IgD-negative memory B cell (primary cell): ENCODE measurements around the gene SLC10A3. TPM values are rescaled to one million over a fixed set of nuclear protein-coding genes. Genes with fewer than 3 reads are reported as not detected.

ENCODE experiments used
- H3K27ac Mint-ChIP-seq, 3 donors: one replicate each; pipeline ENCODE4 v1.8.0; 2020 to 2022; ENCODE audit warnings: mild to moderate bottlenecking in 3 of 3, mixed read lengths in 3 of 3, moderate library complexity in 1 of 3
- H3K27me3 Mint-ChIP-seq: one replicate; pipeline ENCODE4 v1.8.0; 2021; ENCODE audit warnings: mixed read lengths
- H3K36me3 Mint-ChIP-seq: one replicate; pipeline ENCODE4 v1.8.0; 2020; ENCODE audit warnings: mild to moderate bottlenecking, mixed read lengths
- H3K4me1 Mint-ChIP-seq, 3 donors: one replicate each; pipeline ENCODE4 v1.8.0; 2020 to 2022; ENCODE audit warnings: mixed read lengths in 3 of 3, mild to moderate bottlenecking in 1 of 3
- H3K4me3 Mint-ChIP-seq, 4 donors: one replicate each; pipeline ENCODE4 v1.8.0; 2020 to 2022; ENCODE audit warnings: mild to moderate bottlenecking in 4 of 4, mixed read lengths in 4 of 4, moderate library complexity in 3 of 4
- H3K9me3 Mint-ChIP-seq, 3 donors: one replicate each; pipeline ENCODE4 v1.8.0; 2020 to 2021; ENCODE audit warnings: mixed read lengths in 3 of 3, mild to moderate bottlenecking in 1 of 3
- polyA plus RNA-seq: library from polyadenylated mRNA; unstranded; fragments of 300-500 nt; fragmentation: Illumina TruSeq; gene quantifications from one replicate; pipeline ENCODE4 v1.2.3, GENCODE V29; 2021

The SLC10A3 gene
- polyA plus RNA-seq, 1 donor from 2014 or later = 54.9 TPM

DNA sequence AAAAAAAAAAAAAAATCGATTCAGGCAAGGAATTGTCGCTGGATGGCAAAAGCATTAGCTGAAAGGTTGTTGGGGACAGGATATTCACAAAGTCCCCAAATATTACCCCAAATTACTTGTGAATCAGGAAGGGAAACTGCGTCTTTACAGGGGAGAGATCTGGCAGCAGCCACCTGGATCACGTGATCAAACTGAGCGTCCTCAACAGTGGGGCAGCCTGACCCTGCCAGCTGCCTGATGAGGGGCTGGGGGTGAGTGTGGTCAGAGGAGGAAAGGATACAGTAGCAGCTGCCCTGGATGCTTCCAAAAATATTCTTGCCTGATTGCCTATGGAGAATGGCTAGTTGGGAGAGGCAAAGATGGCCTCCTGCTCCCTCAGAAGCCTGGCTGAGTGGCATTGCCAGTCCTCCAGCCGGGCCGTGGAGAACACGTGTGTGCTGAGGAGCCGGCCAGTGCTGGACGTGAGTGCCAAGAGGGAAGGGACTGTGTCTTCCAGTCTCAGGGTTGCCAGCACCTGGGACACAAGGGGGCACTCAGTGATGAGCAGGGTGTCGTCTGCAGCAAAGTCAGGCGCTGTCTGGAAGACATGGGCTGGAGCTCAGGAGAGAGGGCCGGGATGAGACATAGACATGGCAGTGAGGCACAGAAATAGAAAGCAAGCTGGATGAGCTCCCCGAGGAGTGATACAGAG, 8.4 kb downstream of the SLC10A3 start:
- H3K4me3 Mint-ChIP-seq = peak overlapping the region in 2 of 4 donors; percentile 34 to 36
- H3K4me1 Mint-ChIP-seq = peaks cover 7 to 15% (median 9%) of the 10 kb centered on the region in 3 donors
- H3K27ac Mint-ChIP-seq = peak overlapping the region; percentile 56 to 93 (median 81)
- no peaks in the 10 kb centered on the region for H3K27me3 Mint-ChIP-seq
- H3K36me3 Mint-ChIP-seq = no peaks in the 10 kb centered on the region
- H3K9me3 Mint-ChIP-seq = no peaks in the 10 kb centered on the region

DNA sequence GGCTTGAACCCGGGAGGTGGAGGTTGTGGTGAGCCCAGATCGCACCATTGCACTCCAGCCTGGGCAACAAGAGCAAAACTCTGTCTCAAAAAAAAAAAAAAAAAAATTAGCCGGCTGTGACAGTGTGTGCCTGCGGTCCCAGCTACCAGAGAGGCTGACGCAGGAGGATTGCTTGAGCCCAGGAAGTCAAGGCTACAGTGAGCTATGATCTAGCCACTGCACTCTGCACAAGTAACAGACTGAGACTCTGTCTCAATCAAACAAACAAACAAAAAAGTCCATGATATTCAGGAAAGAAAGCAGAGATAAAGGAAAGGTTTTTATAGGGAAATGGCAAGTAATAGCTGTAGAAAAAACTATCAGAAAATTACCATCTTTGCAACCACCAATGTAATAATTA, 9.2 kb downstream of the SLC10A3 start:
- Mint-ChIP-seq H3K27ac (peak overlapping the region in 2 of 3 donors; percentile 27 to 53), H3K9me3 (no peaks in the 10 kb centered on the region), H3K36me3 (no peaks in the 10 kb centered on the region), H3K27me3 (no peaks in the 10 kb centered on the region), H3K4me3 (peak overlapping the region in 2 of 4 donors; percentile 36 to 62), H3K4me1 (peaks cover 7 to 14% (median 9%) of the 10 kb centered on the region in 3 donors)

DNA sequence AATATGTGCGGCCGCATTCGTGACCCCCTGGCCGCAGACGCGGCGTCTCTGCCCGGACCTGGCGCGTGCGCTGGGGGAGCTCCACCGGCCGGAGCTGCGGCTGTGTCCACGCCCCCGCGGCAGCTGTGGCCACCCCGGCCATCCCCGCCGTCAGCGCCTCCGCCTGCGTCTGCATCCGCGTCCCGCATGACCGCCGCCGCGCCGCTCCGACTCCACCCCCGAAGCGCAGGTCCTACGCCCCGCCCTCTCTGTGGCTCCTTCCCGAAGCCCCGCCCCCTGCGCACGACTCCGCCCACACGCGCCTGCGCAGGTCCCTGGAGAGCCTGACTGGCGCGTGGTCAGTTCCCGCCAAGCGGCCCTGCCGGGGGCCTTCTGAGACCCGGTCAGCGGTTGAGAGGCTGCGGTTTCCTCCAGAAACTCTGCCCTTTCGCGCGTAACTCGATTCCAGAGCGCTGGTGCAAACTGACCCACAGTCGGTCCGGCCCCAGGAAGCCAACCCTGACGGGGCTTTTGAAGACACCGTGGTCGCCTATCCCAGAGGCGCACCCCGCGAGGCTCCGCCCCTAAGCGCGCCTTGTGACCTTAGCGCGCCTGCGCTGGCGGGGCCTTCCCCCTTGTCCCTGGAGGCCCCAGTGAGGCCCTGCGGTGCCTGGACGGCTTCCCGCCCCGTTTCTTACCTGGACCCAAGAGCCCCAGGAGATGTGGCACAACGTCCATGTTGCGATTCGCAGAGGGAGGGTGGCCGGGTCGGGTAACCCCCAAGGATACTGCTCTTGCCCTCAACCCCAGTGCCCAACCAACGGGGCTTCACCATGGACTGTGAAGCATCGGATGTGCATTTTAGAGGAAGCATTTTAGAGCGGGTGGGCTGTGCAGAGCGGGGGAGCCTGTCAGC, 11.5 kb downstream of the SLC10A3 start, which contains the start of gene LAGE3:
Gene LAGE3 (minus strand): TSS at position 554 of the 895 bp plus-strand sequence. CDS start 366 bp downstream, at position 188.
- Mint-ChIP-seq H3K36me3 (no peaks in the 10 kb centered on the region), H3K27me3 (no peaks in the 10 kb centered on the region), H3K4me1 (peaks cover 7 to 14% (median 9%) of the 10 kb centered on the region in 3 donors), H3K9me3 (no peaks in the 10 kb centered on the region), H3K4me3 (peak within 1 kb of the TSS; percentile 80 to 97 (median 91)), H3K27ac (peak within 1 kb of the TSS; percentile 91 to 99 (median 96))

DNA sequence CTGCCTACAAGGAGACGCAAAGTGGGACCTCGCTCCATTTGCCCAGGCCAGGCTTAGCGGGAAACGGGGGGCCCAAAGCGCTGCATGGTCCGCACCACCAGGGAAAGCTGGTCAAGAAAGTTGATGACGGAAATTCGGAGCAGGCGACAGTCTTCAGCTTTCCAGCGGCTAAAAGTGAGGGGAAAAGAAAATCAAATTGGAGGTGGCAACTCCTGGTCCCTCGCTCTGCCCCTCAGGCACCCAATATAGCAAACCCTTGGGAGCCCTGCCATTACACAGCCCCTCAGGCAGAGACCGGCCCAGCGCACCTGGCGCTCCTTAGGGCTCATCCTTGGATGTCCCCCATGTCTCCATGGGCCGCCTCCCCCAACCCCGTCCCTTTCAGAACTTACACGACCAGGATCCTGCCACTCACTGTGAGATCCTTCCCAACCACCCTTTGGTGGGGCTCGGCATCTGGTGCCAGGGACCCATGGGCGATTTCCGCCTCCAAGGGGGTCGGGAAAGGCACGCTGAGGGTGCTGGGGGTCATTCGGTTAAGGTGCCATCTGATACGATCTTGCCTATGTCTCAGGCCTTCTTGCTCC, 12.4 kb downstream of the SLC10A3 start:
- Mint-ChIP-seq H3K27ac (peak overlapping the region in 2 of 3 donors; percentile 91 to 99), H3K4me1 (peaks cover 7 to 14% (median 9%) of the 10 kb centered on the region in 3 donors), H3K36me3 (peaks cover 2% of the 10 kb centered on the region), H3K27me3 (no peaks in the 10 kb centered on the region), H3K4me3 (peak overlapping the region; percentile 80 to 97 (median 89)), H3K9me3 (no peaks in the 10 kb centered on the region)

DNA sequence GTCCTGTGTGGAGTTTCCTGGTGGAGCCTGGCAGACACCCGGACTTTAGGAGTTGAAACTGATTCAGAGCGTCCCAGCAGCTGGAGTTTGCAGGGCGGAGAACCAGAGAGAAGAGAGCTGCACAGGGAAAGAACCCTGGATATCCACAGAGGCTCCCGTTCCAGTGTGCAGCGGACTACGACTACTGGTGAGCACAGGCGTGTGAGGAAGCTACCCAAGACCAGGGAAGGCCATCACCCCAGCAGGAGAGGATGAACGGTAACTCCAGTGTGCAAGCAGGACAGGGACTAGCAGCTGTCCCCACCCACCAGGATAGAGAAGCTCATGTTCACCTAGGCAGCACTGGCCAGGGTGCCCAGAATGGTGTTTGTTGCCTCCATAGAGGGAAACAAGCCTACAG, 13.6 kb downstream of the SLC10A3 start:
- H3K27me3 Mint-ChIP-seq = no peaks in the 10 kb centered on the region
- H3K27ac Mint-ChIP-seq = peak overlapping the region in 1 of 3 donors; percentile 53
- no peaks in the 10 kb centered on the region for H3K9me3 Mint-ChIP-seq
- peaks cover 7 to 9% (median 7%) of the 10 kb centered on the region in 3 donors for H3K4me1 Mint-ChIP-seq
- peak overlapping the region in 2 of 4 donors; percentile 38 to 51 for H3K4me3 Mint-ChIP-seq
- H3K36me3 Mint-ChIP-seq = peaks cover 2% of the 10 kb centered on the region

DNA sequence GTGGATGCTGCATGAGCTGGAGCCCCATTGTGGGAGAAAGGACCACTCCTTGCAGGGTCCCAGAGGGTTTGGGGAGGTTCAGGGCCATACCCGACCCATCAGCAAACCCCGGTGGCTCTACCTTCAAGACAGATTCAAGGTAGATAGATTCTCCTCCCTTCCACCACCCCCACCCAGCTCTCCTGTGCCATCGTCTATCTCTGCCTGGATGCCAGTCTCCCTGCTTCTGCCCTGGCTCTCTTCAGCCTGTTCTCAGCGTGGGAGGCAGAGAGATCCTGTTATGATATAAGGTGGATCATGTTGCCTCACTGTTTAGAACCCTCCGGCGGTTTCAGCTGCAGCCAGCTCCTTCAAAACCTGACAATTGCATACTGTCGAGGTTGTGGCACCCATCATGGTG, 16.7 kb downstream of the SLC10A3 start:
- H3K27me3 Mint-ChIP-seq = no peaks in the 10 kb centered on the region
- no peaks in the 10 kb centered on the region for H3K9me3 Mint-ChIP-seq
- H3K27ac Mint-ChIP-seq = peak overlapping the region in 1 of 3 donors; percentile 39
- no peak overlapping the region for H3K4me3 Mint-ChIP-seq
- H3K36me3 Mint-ChIP-seq = peaks cover 2% of the 10 kb centered on the region
- no peaks in the 10 kb centered on the region for H3K4me1 Mint-ChIP-seq

DNA sequence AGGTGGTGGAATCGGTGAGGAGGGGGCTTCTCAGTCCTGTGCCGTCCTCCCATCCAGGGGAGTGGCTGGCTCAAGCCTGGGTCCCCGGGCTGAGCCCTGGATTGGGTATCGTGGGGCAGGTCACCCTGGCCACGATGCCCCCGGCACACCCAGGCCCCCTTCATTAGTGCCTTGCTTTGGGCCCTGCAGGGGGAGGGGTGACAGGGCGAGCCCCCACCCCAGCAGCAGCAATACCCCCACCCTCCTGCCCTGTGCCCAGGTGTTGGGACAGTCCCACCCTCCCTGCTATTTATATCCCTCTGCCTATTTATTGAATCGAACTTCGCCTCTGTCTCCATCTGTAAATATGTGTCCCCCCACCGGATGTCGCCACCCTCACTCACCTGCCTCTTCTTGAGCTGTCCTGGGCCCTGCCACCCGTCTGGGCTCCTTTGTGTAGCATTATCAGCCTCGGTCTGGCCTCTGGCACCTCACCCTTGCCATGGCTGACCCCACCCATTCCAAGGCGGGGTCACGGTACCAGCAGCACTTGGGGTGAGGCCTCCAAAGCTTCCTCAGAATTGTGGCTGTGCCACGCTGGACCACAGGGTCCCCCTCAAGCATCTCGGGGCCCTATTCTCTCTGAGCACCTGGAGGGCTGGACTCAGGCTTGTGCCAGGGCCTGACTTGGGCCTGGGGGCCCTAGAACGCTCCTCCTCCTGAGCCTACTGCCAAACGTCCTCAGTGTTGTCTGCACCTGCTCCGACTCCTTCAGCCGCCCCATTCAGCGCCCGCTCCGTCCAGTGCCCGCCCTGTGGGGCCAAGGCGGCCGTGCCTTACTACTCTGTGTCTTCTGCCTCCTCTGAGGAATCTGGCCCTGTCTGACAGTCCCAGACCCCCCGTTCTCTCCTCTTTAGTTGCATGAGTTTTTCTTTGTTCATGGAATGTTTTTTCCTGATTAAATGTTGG, 17.5 kb downstream of the SLC10A3 start:
- Mint-ChIP-seq H3K27me3 (no peaks in the 10 kb centered on the region), H3K36me3 (peaks cover 2% of the 10 kb centered on the region), H3K4me3 (no peak overlapping the region), H3K4me1 (no peaks in the 10 kb centered on the region), H3K9me3 (no peaks in the 10 kb centered on the region), H3K27ac (no peak overlapping the region)

DNA sequence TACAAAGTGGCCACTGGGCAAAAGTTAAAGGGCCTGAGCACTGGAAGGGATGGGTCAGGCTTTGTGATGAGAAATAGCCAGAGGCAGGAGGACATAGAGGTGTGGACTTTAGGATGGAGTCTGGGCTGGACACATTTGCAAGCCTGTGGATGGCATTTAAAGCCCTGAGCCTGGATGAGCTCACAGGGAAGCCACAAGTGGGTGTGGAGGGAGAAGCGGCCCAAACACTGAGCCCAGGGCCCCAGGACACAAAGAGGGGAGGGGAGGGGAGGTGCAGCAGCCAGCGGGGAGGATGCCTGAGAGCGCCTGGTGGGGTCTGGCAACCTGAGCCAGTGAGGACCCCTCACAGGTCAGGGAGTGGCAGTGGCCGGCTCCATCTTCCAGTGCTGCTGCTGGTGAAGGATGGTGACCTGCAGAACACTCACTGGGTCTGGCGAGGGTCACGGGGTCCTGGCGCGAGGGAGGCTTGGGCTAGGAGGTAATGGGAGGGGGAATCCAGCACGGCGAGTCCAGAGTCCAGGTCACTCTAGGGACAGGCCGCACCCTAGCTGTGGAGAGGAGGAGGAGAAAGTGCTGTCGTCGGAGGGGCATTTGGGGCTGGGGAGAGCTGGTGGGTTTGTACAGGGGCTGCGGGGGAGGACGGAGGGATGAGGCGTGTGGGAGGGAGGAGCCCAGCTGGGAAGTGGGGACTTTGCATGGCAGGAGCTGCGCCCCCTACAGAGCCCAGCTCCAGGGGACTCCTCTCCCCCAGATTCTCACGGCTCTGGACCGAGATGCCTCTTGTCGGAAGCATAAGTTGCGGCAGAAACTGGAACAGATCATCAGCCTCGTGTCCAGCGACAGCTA, 18.4 kb downstream of the SLC10A3 start:
- Mint-ChIP-seq H3K27ac (no peak overlapping the region), H3K36me3 (peaks cover 2% of the 10 kb centered on the region), H3K4me3 (no peak overlapping the region), H3K27me3 (no peaks in the 10 kb centered on the region), H3K4me1 (no peaks in the 10 kb centered on the region), H3K9me3 (no peaks in the 10 kb centered on the region)

DNA sequence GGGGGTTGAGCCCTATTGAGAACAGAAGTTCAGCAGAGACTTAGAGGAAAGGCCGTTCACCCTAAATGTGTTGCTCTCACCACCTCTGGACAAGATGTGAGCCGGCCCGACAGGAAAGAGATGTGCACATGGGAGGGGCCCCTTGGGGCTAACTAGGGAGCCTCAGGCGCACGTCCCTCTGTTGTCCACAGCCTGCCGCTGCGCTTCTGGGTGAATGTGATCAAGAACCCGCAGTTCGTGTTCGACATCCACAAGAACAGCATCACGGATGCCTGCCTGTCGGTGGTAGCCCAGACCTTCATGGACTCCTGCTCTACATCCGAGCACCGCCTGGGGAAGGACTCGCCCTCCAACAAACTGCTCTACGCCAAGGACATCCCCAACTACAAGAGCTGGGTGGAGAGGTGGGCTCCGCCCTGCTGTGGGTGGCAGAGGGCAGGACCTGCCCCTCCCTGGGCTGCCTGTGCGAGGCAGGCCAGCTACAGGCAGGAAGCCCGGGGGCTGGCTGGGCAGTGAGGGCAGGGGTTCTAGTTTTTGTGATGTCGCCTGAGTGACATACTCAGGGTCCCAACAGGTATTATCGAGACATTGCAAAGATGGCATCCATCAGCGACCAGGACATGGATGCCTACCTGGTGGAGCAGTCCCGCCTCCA, 19.4 kb downstream of the SLC10A3 start:
- no peak overlapping the region for H3K4me3 Mint-ChIP-seq

DNA sequence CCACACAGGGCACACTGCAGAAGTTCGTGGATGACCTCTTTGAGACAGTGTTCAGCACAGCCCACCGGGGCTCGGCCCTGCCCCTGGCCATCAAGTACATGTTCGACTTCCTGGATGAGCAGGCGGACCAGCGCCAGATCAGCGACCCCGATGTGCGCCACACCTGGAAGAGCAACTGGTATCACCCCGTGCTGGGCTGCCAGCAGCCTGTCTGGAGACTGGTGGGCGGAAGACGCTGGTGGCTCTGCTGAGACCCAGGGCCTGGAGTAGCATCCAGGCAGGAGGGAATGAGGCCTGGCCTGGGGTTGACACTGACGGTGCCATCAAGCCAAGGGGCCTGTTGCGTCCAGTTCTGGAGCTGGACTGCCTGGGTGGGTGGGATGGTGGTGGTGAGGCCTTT, 20.0 kb downstream of the SLC10A3 start:
- no peaks in the 10 kb centered on the region for H3K4me1 Mint-ChIP-seq
- no peak overlapping the region for H3K27ac Mint-ChIP-seq
- no peaks in the 10 kb centered on the region for H3K9me3 Mint-ChIP-seq
- H3K36me3 Mint-ChIP-seq = peaks cover 2% of the 10 kb centered on the region
- no peaks in the 10 kb centered on the region for H3K27me3 Mint-ChIP-seq
- H3K4me3 Mint-ChIP-seq = no peak overlapping the region

More for the DNA sequence above, 19.4 kb downstream of the SLC10A3 start:
- Mint-ChIP-seq H3K27ac (no peak overlapping the region), H3K4me1 (no peaks in the 10 kb centered on the region), H3K36me3 (peaks cover 2% of the 10 kb centered on the region), H3K27me3 (no peaks in the 10 kb centered on the region), H3K9me3 (no peaks in the 10 kb centered on the region)

DNA sequence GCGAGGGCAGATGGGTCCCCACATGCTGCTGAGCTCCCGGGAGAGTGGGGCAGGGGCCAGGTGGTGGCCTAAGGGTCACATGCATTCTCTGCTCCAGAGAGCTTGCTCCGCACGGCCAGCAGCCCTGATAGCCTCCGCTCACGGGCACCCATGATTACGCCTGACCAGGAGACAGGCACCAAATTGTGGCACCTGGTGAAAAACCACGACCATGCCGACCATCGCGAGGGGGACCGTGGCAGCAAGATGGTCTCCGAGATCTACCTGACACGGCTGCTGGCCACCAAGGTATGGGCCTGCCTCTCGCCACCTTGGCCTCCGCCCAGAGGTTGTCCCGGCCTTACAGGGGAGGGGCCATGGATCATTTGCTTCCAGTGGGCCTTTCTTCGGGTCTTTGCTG, 20.5 kb downstream of the SLC10A3 start:
- no peaks in the 10 kb centered on the region for H3K9me3 Mint-ChIP-seq
- no peak overlapping the region for H3K4me3 Mint-ChIP-seq
- no peak overlapping the region for H3K27ac Mint-ChIP-seq
- peaks cover 2% of the 10 kb centered on the region for H3K36me3 Mint-ChIP-seq
- no peaks in the 10 kb centered on the region for H3K4me1 Mint-ChIP-seq
- H3K27me3 Mint-ChIP-seq = no peaks in the 10 kb centered on the region

DNA sequence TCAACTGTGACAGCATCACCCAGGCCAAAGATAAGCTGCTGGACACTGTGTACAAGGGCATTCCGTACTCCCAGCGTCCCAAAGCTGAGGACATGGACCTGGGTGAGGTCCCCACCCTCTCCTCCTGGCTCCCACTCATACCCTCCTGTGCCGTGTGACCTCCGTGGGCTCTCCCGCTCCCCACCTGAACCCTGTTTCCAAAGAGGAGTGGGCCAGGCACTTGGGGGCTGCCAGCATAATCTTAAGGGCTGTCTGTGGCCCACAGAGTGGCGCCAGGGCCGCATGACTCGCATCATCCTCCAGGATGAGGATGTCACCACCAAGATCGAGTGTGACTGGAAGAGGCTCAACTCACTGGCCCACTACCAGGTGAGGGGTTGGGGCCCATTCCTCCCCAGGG, 21.3 kb downstream of the SLC10A3 start:
- Mint-ChIP-seq H3K36me3 (peaks cover 2% of the 10 kb centered on the region), H3K27me3 (no peaks in the 10 kb centered on the region), H3K4me3 (no peak overlapping the region), H3K27ac (no peak overlapping the region), H3K9me3 (no peaks in the 10 kb centered on the region), H3K4me1 (no peaks in the 10 kb centered on the region)

DNA sequence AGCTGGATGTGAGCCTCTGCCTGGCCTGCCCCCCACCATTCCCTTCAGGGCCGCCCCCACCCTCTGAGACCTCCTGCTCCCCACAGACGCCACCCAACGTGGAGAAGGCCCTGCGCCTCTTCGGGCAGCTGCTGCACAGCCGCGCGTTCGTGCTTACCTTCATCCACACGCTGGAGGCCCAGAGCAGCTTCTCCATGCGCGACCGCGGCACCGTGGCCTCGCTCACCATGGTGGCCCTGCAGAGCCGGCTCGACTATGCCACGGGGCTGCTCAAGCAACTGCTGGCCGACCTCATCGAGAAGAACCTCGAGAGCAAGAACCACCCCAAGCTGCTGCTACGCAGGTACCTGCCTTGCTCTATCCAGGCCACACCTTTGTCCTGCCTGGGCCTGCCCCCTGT, 22.2 kb downstream of the SLC10A3 start:
- Mint-ChIP-seq H3K9me3 (no peaks in the 10 kb centered on the region), H3K27ac (no peak overlapping the region), H3K4me1 (no peaks in the 10 kb centered on the region), H3K27me3 (no peaks in the 10 kb centered on the region), H3K4me3 (no peak overlapping the region), H3K36me3 (no peaks in the 10 kb centered on the region)
